ENCODE measurements around the gene JMJD7. TPM values are rescaled to one million over a fixed set of nuclear protein-coding genes. Genes with fewer than 3 reads are reported as not detected.

JMJD7 gene
- total RNA-seq, 3 donors from 2014 or later (not counting 1 experiment from before 2014, with no cell fraction given) = 20.3 to 36.4 (median 28.7) TPM

GRCh38 chr15:41832875-41833274 lies 5.0 kb downstream of the JMJD7 start:
- Mint-ChIP-seq H3K4me3 (no peak overlapping the region), H3K9me3 (no peaks in the 10 kb centered on the region), H3K4me1 (peaks cover 35 to 44% of the 10 kb centered on the region in 2 donors), H3K27me3 (ENCODE audit: low read depth in 2 of 2) (no peaks in the 10 kb centered on the region), H3K27ac (no peak overlapping the region), H3K36me3 (no peaks in the 10 kb centered on the region)
- H3K36me3 ChIP-seq (ENCODE audit: control insufficient read depth, insufficient read depth, low read length) = peaks cover 15% of the 10 kb centered on the region
- H3K4me1 ChIP-seq (ENCODE audit: control insufficient read depth, insufficient read depth, low read length) = peaks cover 30% of the 10 kb centered on the region
- no peak for TF ChIP-seq CTCF (IDR thresholded peaks at IDR 0.05)
- H3K9me3 ChIP-seq (ENCODE audit: control insufficient read depth, insufficient read depth, low read length) = no peaks in the 10 kb centered on the region
- DNase-seq = peak in 1 of 2 donors; percentile 41
- H3K4me3 ChIP-seq (ENCODE audit: low read length) = no peak overlapping the region
- WGBS (ENCODE audit: insufficient coverage) = 42% methylated on average over 3 of the region's 3 CpGs
- intact Hi-C loops (cut with micrococcal nuclease) = no loop called here
- H3K27me3 ChIP-seq (ENCODE audit: control insufficient read depth, insufficient read depth, low read length) = no peaks in the 10 kb centered on the region
- H3K27ac ChIP-seq (ENCODE audit: low read length) = no peak overlapping the region
- no peak for ATAC-seq

- H3K27me3 ChIP-seq (ENCODE audit: control insufficient read depth, insufficient read depth, low read length) = no peaks in the 10 kb centered on the region
- intact Hi-C loops (cut with micrococcal nuclease) = no loop called here
- no peak for DNase-seq
- H3K27ac Mint-ChIP-seq = peak overlapping the region in 1 of 2 donors; percentile 20
- H3K4me1 Mint-ChIP-seq = peaks cover 25 to 35% of the 10 kb centered on the region in 2 donors
- TF ChIP-seq CTCF (IDR thresholded peaks at IDR 0.05) = no peak
- H3K9me3 Mint-ChIP-seq = no peaks in the 10 kb centered on the region
- no peaks in the 10 kb centered on the region for H3K27me3 Mint-ChIP-seq (ENCODE audit: low read depth in 2 of 2)
- H3K36me3 Mint-ChIP-seq = no peaks in the 10 kb centered on the region
- no peak overlapping the region for H3K4me3 Mint-ChIP-seq
- peaks cover 17% of the 10 kb centered on the region for H3K36me3 ChIP-seq (ENCODE audit: control insufficient read depth, insufficient read depth, low read length)
- H3K27ac ChIP-seq (ENCODE audit: low read length) = no peak overlapping the region
- peaks cover 27% of the 10 kb centered on the region for H3K4me1 ChIP-seq (ENCODE audit: control insufficient read depth, insufficient read depth, low read length)
- ATAC-seq = no peak
- H3K4me3 ChIP-seq (ENCODE audit: low read length) = no peak overlapping the region
- WGBS (ENCODE audit: insufficient coverage) = 94% methylated on average over 3 of the region's 3 CpGs
- no peaks in the 10 kb centered on the region for H3K9me3 ChIP-seq (ENCODE audit: control insufficient read depth, insufficient read depth, low read length)
These were observed 6.2 kb downstream of the JMJD7 start for GRCh38 chr15:41834096-41834495.

- H3K36me3 Mint-ChIP-seq = no peaks in the 10 kb centered on the region
These were observed 8.2 kb downstream of the JMJD7 start for GRCh38 chr15:41836073-41836472.

More at GRCh38 chr15:41836073-41836472, 8.2 kb downstream of the JMJD7 start:
- H3K4me3 Mint-ChIP-seq = no peak overlapping the region
- no peak for TF ChIP-seq CTCF (IDR thresholded peaks at IDR 0.05)
- H3K4me1 ChIP-seq (ENCODE audit: control insufficient read depth, insufficient read depth, low read length) = peaks cover 38% of the 10 kb centered on the region
- H3K4me1 Mint-ChIP-seq = peaks cover 20 to 36% of the 10 kb centered on the region in 2 donors
- intact Hi-C loops (cut with micrococcal nuclease) = no loop called here
- no peak overlapping the region for H3K4me3 ChIP-seq (ENCODE audit: low read length)
- no peaks in the 10 kb centered on the region for H3K9me3 Mint-ChIP-seq
- 51% methylated on average over 6 of the region's 6 CpGs for WGBS (ENCODE audit: insufficient coverage)
- no peak overlapping the region for H3K27ac ChIP-seq (ENCODE audit: low read length)
- no peak overlapping the region for H3K27ac Mint-ChIP-seq
- H3K9me3 ChIP-seq (ENCODE audit: control insufficient read depth, insufficient read depth, low read length) = no peaks in the 10 kb centered on the region
- DNase-seq = no peak
- H3K27me3 ChIP-seq (ENCODE audit: control insufficient read depth, insufficient read depth, low read length) = no peaks in the 10 kb centered on the region
- ATAC-seq = no peak
- peaks cover 22% of the 10 kb centered on the region for H3K36me3 ChIP-seq (ENCODE audit: control insufficient read depth, insufficient read depth, low read length)
- no peaks in the 10 kb centered on the region for H3K27me3 Mint-ChIP-seq (ENCODE audit: low read depth in 2 of 2)

Measured in natural killer cell (primary cell).